Muscle of back (tissue), 11 donors: ENCODE data around the gene GOLIM4. TPM values are rescaled to one million over a fixed set of nuclear protein-coding genes. Genes with fewer than 3 reads are reported as not detected.

Source experiments
- DNase-seq, 3 donors: peaks; one replicate each; pipeline versions ENCODE4 v3.0.0 to v3.0.0-alpha.2; 2013
- polyA plus RNA-seq, 10 donors: library from polyadenylated mRNA; unstranded; fragments of 120-200 nt; gene quantifications; one replicate each; pipeline ENCODE4 v1.2.1, GENCODE V29; 2013; ENCODE audit not compliant: insufficient read length in 10 of 10

The GOLIM4 gene
- polyA plus RNA-seq, 10 donors, result 45.3 to 65.7 (median 50.9) TPM

DNA sequence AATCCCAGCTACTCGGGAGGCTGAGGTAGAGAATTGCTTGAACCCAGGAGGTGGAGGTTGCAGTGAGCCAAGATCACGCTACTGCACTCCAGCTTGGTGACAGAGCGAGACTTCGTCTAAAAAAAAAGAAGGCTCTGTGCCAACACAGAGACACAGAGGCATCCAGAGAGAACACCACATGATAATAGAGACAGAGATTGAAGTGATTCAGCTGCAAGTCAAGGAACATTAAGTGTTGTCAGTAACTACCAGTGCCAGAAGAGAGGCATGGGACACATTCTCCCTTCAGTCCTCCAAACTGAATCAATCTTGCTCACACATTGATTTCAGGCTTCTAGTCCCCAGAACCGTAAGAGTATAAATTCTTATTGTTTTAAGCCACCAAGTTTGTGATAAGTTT, 97.5 kb downstream of the GOLIM4 start:
- no peak for DNase-seq

- no peak for DNase-seq
These were observed 99.2 kb downstream of the GOLIM4 start for GRCh38 chr3:167996514-167996913.

DNA sequence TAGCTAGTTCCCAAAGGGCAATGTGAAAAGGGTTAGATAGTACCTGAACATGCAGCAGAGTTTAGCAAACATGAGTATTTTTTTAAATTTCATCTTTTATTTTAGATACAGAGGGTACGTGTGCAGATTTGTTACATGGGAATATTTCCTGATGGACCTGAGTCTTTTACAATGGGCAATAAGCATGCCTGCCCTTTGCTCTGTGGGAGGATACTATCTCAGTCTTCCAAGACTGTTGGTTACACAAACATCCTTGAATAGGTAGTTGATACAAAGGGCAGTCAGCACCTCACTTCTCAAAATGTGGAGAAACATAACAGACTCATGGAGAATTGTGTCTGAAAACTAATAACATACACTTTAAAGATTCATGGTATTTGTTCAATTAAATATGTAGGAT, 103.3 kb downstream of the GOLIM4 start:
- no peak for DNase-seq

- DNase-seq, result no peak
These were observed 104.5 kb downstream of the GOLIM4 start for GRCh38 chr3:167991213-167991612.

- no peak for DNase-seq
These were observed 105.7 kb downstream of the GOLIM4 start for GRCh38 chr3:167989999-167990398.

DNA sequence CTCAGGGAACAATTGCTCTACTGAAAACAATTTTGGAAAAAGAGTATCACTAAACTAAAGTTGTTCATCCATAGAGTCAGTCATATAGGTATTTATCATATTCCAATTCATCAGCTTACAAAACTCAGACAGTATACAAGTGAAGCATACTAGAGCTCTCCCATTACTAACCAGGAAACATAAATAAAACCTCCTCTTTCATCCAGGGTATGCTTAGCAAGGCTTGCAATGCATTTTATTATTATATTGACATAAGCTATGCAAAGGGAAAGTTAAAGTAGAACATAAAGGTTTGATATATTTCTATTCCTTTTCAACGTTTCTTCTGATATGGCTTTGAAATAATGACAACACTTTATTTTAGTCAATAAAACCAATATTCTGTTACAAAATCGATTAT, 106.7 kb downstream of the GOLIM4 start:
- DNase-seq, result no peak

DNA sequence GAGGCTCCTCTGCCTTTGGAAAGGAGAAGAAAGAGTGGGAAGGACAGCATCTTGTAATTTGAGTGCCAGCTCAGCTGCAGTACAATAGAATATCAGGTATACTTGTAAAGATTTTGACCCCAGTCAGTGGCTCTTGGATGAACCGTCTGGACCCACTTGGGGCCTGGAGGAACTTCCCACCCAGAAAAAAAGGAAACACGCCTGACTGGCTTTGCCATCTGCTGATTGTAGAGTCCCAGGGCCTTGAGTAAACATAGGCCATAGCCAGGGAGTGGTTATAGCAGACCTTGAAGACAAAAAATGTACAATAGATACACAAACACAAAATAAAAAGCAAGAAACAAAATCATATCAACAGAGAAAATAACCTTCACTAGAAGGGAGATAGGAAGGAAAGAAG, 112.1 kb downstream of the GOLIM4 start:
- no peak for DNase-seq

GRCh38 chr3:167978486-167978885, 117.2 kb downstream of the GOLIM4 start:
- no peak for DNase-seq

GRCh38 chr3:167978071-167978470, 117.7 kb downstream of the GOLIM4 start:
- peak in 1 of 3 donors; percentile 1 for DNase-seq

DNA sequence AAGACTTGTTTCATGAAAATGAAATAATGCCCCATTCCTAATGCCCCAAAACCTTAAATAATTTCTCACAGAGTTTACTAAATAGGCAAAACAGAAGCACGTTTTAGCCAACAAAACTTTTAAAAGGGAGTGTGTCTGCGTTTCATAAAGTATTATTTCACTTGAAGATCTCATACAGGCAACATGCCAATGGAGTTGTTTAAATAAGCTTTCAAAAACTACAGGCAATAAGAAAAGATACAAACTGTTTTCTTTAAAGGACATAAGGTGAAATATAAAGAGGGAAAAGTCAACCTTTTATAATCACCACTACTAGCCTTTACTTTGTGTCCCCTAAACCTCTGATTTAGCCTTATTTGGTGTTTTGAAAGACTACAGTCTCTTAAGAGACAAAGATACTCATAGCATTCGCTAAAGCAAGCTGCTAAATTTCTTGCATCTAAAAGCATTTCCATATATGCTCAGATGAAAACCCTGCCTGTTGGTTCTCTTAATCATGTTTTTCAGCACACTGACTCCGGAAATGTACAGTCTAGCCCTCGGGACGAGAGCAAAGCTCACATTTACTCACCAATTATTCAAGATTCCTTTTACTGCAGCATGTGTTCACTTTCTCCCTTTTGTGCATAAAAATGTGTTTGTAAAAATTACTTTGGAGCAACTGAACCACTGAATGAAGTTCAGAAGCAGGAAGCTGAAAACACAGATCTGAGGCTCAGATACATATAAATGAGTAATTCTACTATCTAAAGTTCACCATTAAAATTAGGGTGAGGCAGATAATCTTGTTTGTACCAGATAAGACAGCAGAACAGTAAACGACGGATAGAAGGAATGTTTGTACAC, 119.0 kb downstream of the GOLIM4 start:
- DNase-seq, result peak; percentile 6 to 55 (median 22)

- no peak for DNase-seq
These were observed 121.8 kb downstream of the GOLIM4 start for GRCh38 chr3:167973901-167974300.

DNA sequence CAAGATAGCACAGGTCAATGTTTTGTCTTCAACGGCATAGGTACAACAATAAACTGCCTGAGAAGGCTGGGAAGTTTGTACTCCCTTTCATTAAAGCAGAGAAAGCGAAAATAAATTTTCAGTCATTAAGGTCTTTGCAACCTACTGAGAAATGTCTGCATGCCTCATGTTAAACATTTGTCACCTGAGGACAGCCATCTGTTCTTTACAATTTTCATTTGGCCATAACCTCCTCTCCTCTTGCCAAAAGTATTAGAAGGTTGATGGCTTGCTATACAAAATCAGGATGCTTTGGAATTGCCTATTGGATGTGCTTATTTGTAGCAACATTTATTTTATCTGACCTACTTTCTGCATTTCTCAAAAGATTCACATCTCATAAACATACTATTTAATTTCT, 122.7 kb downstream of the GOLIM4 start:
- no peak for DNase-seq

GRCh38 chr3:167972502-167972901, 123.2 kb downstream of the GOLIM4 start:
- no peak for DNase-seq

DNA sequence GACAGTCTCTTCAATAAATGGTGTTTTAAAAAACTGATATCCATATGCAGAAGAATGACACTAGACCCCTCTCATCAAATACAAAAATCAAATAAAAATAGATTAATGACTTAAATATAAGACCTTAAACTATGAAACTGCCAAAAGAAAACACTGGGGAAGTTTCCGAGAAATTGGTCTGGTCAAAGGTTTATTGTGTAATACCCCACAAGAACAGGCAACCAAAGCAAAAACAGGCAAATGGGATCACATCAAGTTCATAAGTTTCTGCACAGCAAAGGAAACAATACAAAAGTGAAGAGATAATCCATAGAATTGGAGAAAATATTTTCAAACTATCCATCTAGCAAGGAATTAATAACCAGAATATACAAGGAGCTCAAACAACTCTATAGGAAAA, 126.2 kb downstream of the GOLIM4 start:
- DNase-seq, result no peak

GRCh38 chr3:167967257-167968036, 128.3 kb downstream of the GOLIM4 start:
- DNase-seq, result no peak
